ENCODE results near the gene OPA3. TPM values are rescaled to one million over a fixed set of nuclear protein-coding genes. Genes with fewer than 3 reads are reported as not detected.
A peak's percentile ranks its signal among the peaks of the same experiment; 100 is the strongest.

OPA3 gene
- total RNA-seq, 1 experiment from 2014 or later = 17.7 TPM

DNA sequence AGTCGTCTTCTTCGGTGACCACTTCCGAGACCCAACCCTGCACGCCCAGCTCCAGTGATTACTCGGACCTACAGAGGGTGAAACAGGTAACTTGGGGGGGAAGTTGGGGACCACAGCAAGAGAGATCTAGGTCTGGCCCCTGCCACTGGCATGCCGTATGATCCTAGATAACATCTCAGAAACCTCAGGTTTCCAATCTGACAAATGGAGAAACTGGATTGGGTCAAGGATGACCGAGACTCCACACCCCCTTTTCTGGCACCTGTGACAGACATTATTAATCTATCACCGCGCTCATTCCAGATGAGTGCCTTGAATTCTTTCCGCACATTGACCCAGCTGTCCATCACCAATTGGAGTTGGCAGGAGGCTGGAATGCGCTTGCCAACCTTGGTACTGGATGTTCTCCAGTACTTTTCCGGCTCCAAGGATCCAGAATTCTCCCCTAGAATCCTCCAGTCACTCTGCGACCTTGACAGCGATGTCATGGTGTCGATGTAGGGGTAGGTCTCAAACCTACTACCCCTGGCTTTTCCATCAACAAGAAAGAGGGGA lies 60.0 kb downstream of the OPA3 start:
- H3K36me3 Mint-ChIP-seq (ENCODE audit: insufficient read depth, unreplicated experiment) = peaks cover 76% of the 10 kb centered on the region

DNA sequence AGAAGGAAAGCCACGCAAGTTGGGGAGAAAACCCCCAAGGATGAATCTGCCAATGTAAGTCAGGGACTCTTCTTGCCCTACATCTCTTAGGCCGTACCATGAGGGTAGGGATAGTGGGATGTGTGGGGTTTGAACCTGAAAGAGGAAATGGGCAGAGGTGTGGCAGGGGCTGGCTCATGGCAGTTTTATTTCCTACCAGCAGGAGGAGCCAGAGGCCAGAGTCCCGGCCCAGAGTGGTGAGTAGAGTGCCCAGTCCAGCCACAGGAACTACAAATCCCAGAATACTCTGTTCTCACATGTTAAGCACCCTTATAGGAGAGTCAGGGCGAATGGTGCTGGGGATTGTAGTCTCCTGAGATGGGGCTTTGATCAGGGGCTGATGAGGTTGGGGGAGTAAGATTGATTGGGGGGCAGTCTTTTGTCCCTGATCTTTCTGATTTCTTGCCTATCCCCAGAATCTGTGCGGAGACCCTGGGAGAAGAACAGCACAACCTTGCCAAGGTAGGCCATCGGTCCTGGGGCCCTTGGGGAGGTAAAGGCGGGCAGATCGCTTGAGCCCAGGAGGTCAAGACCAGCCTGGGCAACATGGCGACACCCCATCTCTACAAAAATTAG lies 60.9 kb downstream of the OPA3 start:
- POLR2A ChIA-PET = no interaction called here

More for the DNA sequence above, 60.0 kb downstream of the OPA3 start:
- Histone ChIP-seq H3K9me3 (no peaks in the 10 kb centered on the region), H3K4me3 (ENCODE audit: low read depth, low read length) (no peak overlapping the region), H3K27me3 (replicated peaks; ENCODE audit: control insufficient read depth, insufficient read depth, low read length) (no peaks in the 10 kb centered on the region), H3K36me3 (ENCODE audit: control insufficient read depth, insufficient read depth, low read length) (peaks cover 5% of the 10 kb centered on the region), H3K4me1 (peaks cover 15% of the 10 kb centered on the region)
- no TSS peak for BruUV-seq (replicated peaks)
- Mint-ChIP-seq H3K4me1 (ENCODE audit: low read depth, unreplicated experiment) (peaks cover 10% of the 10 kb centered on the region), H3K9me3 (ENCODE audit: unreplicated experiment) (no peaks in the 10 kb centered on the region), H3K27ac (ENCODE audit: unreplicated experiment) (no peak overlapping the region), H3K27me3 (ENCODE audit: insufficient read depth, unreplicated experiment) (no peaks in the 10 kb centered on the region), H3K4me3 (ENCODE audit: unreplicated experiment) (no peak overlapping the region)
- intact Hi-C loops (cut with micrococcal nuclease; ENCODE audit: unreplicated experiment) = no loop called here
- ChIA-PET POLR2A (no interaction called here), CTCF (interaction anchor here (0.6 to 1.1 kb wide), 3 partner anchors 34 to 53 kb away, joined by 3 to 4 read pairs (median 3); no protein-coding TSS in a partner anchor)
- TF ChIP-seq, protein P1, sequence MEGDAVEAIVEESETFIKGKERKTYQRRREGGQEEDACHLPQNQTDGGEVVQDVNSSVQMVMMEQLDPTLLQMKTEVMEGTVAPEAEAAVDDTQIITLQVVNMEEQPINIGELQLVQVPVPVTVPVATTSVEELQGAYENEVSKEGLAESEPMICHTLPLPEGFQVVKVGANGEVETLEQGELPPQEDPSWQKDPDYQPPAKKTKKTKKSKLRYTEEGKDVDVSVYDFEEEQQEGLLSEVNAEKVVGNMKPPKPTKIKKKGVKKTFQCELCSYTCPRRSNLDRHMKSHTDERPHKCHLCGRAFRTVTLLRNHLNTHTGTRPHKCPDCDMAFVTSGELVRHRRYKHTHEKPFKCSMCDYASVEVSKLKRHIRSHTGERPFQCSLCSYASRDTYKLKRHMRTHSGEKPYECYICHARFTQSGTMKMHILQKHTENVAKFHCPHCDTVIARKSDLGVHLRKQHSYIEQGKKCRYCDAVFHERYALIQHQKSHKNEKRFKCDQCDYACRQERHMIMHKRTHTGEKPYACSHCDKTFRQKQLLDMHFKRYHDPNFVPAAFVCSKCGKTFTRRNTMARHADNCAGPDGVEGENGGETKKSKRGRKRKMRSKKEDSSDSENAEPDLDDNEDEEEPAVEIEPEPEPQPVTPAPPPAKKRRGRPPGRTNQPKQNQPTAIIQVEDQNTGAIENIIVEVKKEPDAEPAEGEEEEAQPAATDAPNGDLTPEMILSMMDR (IDR thresholded peaks at IDR 0.05; ENCODE audit: insufficient read depth in 1 of 2, low read depth in 1 of 2, low read length in 1 of 2, severe bottlenecking in 1 of 2, unreplicated experiment in 1 of 2) = no peak
- DNase-seq = no peak

More for the DNA sequence above, 60.9 kb downstream of the OPA3 start:
- no peak overlapping the region for H3K27ac Mint-ChIP-seq (ENCODE audit: unreplicated experiment)
- H3K9me3 Mint-ChIP-seq (ENCODE audit: unreplicated experiment) = no peaks in the 10 kb centered on the region
- H3K4me3 ChIP-seq (ENCODE audit: low read depth, low read length) = no peak overlapping the region
- no peaks in the 10 kb centered on the region for H3K27me3 ChIP-seq (replicated peaks; ENCODE audit: control insufficient read depth, insufficient read depth, low read length)
- no peaks in the 10 kb centered on the region for H3K27me3 Mint-ChIP-seq (ENCODE audit: insufficient read depth, unreplicated experiment)
- CTCF ChIA-PET = interaction anchor here (0.6 to 1.1 kb wide), 2 partner anchors 35 to 53 kb away, joined by 3 to 4 read pairs; no protein-coding TSS in a partner anchor
- H3K4me1 Mint-ChIP-seq (ENCODE audit: low read depth, unreplicated experiment) = peaks cover 10% of the 10 kb centered on the region
- no peak overlapping the region for H3K4me3 Mint-ChIP-seq (ENCODE audit: unreplicated experiment)
- DNase-seq = peak; percentile 82 to 91
- intact Hi-C loops (cut with micrococcal nuclease; ENCODE audit: unreplicated experiment) = loop anchor here (1.0 kb wide), 2 partner anchors 47 to 120 kb away; no protein-coding TSS in a partner anchor
- TF ChIP-seq, protein P1 (IDR thresholded peaks at IDR 0.05; ENCODE audit: insufficient read depth in 1 of 2, low read depth in 1 of 2, low read length in 1 of 2, severe bottlenecking in 1 of 2, unreplicated experiment in 1 of 2) = peak; percentile 73 to 94
- BruUV-seq (replicated peaks) = no TSS peak
- H3K4me1 ChIP-seq = peaks cover 15% of the 10 kb centered on the region
- peaks cover 5% of the 10 kb centered on the region for H3K36me3 ChIP-seq (ENCODE audit: control insufficient read depth, insufficient read depth, low read length)
- peaks cover 79% of the 10 kb centered on the region for H3K36me3 Mint-ChIP-seq (ENCODE audit: insufficient read depth, unreplicated experiment)
- H3K9me3 ChIP-seq = no peaks in the 10 kb centered on the region

Measured in Caco-2 (cell line).